Measurements from ENCODE around the gene TNFSF11. TPM values are rescaled to one million over a fixed set of nuclear protein-coding genes. Genes with fewer than 3 reads are reported as not detected.

TNFSF11 gene
- total and polyA plus RNA-seq, 2 donors (not counting 3 experiments of a cell fraction or from before 2014, with no cell fraction given): not detected

DNA sequence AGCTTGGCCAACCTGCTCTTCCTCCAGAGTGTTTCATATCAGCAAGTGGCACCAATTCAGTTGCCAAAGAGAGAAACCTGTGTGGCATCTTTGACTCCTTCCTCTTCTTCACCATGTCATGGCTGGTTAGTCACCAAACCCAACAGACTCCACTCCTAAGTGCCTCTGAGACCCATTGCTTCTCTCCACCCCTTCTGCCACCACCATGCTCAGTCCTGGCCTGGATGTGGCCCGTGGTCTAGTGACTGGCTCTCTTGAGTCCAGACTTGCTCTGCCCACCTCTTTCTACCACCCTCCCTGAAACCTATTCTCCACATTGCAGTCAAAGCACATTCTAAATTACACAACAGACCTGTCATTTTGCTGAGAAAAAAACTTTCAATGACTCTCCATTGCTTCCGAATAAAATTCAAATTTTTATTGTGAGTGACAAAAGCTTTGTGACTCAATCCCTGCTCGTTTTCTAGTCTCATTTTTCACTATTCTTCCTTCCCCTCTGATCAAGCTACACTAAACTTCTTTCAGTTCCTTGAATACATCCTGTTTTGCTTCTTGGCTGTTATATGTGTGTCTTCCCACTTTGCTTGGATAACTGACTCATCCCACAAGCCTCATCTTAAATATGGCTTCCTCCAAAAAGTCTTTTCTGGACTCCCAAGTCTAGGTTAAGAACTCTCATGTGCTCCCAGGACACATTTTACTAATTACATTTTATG is 12.0 kb upstream of the TNFSF11 start:
- dilution Hi-C loops (cut with MboI; ENCODE audit: extremely low pct_ligation_motif_present, low sequenced_read_pairs) (no loop called here), intact Hi-C loops (cut with micrococcal nuclease) (no loop called here)
- H3K27ac ChIP-seq (ENCODE audit: insufficient read depth, low read depth, low read length): no peak overlapping the region
- ChIA-PET POLR2A (no interaction called here), CTCF (no interaction called here)
- no peaks in the 10 kb centered on the region for H3K4me1 ChIP-seq (ENCODE audit: control insufficient read depth, extremely low read depth, insufficient read depth, low read length)
- peak; percentile 39 for TF ChIP-seq FOS (IDR thresholded peaks at IDR 0.05; ENCODE audit: borderline replicate concordance, insufficient read depth, low read length)
- TF ChIP-seq POLR2AphosphoS5 (IDR thresholded peaks at IDR 0.05; ENCODE audit: insufficient read depth, low read depth, low read length): no peak
- no peaks in the 10 kb centered on the region for H3K36me3 ChIP-seq (ENCODE audit: control insufficient read depth in 2 of 2, extremely low read depth in 1 of 2, insufficient read depth in 2 of 2, low read length in 2 of 2)
- no peak overlapping the region for H3K4me3 ChIP-seq (replicated peaks in 1 of 3; ENCODE audit: insufficient read depth in 1 of 3, low read depth in 1 of 3, low read length in 3 of 3)
- DNase-seq (ENCODE audit: low read depth, low spot score): no peak
- H3K9me1 ChIP-seq (replicated peaks; ENCODE audit: control insufficient read depth, extremely low read depth, insufficient read depth, low read length): no peaks in the 10 kb centered on the region
- no TSS peak for BruUV-seq (replicated peaks)
- no peak overlapping the region for H3K9ac ChIP-seq (replicated peaks; ENCODE audit: extremely low read depth, insufficient read depth, low read length)
- H3K9me3 ChIP-seq (replicated peaks; ENCODE audit: control insufficient read depth, insufficient read depth, low read length): no peaks in the 10 kb centered on the region
- no peaks in the 10 kb centered on the region for H3K27me3 ChIP-seq (ENCODE audit: control insufficient read depth in 2 of 2, insufficient read depth in 2 of 2, low read length in 2 of 2)
- no peaks in the 10 kb centered on the region for H3K79me2 ChIP-seq (ENCODE audit: control insufficient read depth, insufficient read depth, low read length)
- H3K4me2 ChIP-seq (ENCODE audit: insufficient read depth, low read length): no peak overlapping the region
- no peak for FAIRE-seq
- no peak overlapping the region for H2AFZ ChIP-seq (ENCODE audit: low read depth, low read length)
- no peaks in the 10 kb centered on the region for H4K20me1 ChIP-seq (replicated peaks; ENCODE audit: control insufficient read depth, extremely low read depth, insufficient read depth, low read length)

- BruUV-seq (replicated peaks): no TSS peak
- TF ChIP-seq EZH2 (IDR thresholded peaks at IDR 0.05; ENCODE audit: borderline replicate concordance, low read depth, low read length, severe bottlenecking) (no peak), POLR2A (IDR thresholded peaks at IDR 0.05; ENCODE audit: low read depth, low read length) (no peak), JUN (IDR thresholded peaks at IDR 0.05; ENCODE audit: borderline replicate concordance, insufficient read depth, insufficient read length, low read depth) (no peak), POLR2AphosphoS5 (IDR thresholded peaks at IDR 0.05; ENCODE audit: insufficient read depth, low read depth, low read length) (no peak), FOS (IDR thresholded peaks at IDR 0.05; ENCODE audit: borderline replicate concordance, insufficient read depth, low read length) (no peak), MAX (IDR thresholded peaks at IDR 0.05; ENCODE audit: insufficient read depth, insufficient read length) (no peak), CTCF (IDR thresholded peaks at IDR 0.05; ENCODE audit: extremely low read depth in 1 of 2, insufficient read depth in 1 of 2, low read depth in 1 of 2, low read length in 2 of 2) (no peak), MYC (IDR thresholded peaks at IDR 0.05; ENCODE audit: low read depth, low read length) (no peak), GATA2 (IDR thresholded peaks at IDR 0.05; ENCODE audit: insufficient read depth, insufficient read length, low read depth, low read length) (no peak)
- H3K9me3 ChIP-seq (replicated peaks; ENCODE audit: control insufficient read depth, insufficient read depth, low read length): no peaks in the 10 kb centered on the region
- ChIA-PET CTCF (interaction anchor here (0.7 to 1.8 kb wide), 2 partner anchors 25 to 28 kb away, joined by 3 to 6 read pairs; no protein-coding TSS in a partner anchor), POLR2A (no interaction called here)
- H4K20me1 ChIP-seq (replicated peaks; ENCODE audit: control insufficient read depth, extremely low read depth, insufficient read depth, low read length): no peaks in the 10 kb centered on the region
- H3K27ac ChIP-seq (ENCODE audit: insufficient read depth, low read depth, low read length): no peak overlapping the region
- H3K9me1 ChIP-seq (replicated peaks; ENCODE audit: control insufficient read depth, extremely low read depth, insufficient read depth, low read length): no peaks in the 10 kb centered on the region
- no peaks in the 10 kb centered on the region for H3K36me3 ChIP-seq (ENCODE audit: control insufficient read depth in 2 of 2, extremely low read depth in 1 of 2, insufficient read depth in 2 of 2, low read length in 2 of 2)
- H3K27me3 ChIP-seq (ENCODE audit: control insufficient read depth in 2 of 2, insufficient read depth in 2 of 2, low read length in 2 of 2): peaks cover 5 to 14% of the 10 kb centered on the region in 2 experiments
- no peak overlapping the region for H3K9ac ChIP-seq (replicated peaks; ENCODE audit: extremely low read depth, insufficient read depth, low read length)
- no peaks in the 10 kb centered on the region for H3K79me2 ChIP-seq (ENCODE audit: control insufficient read depth, insufficient read depth, low read length)
- H3K4me2 ChIP-seq (ENCODE audit: insufficient read depth, low read length): no peak overlapping the region
- H3K4me3 ChIP-seq (replicated peaks in 1 of 3; ENCODE audit: insufficient read depth in 1 of 3, low read depth in 1 of 3, low read length in 3 of 3): no peak overlapping the region
- intact Hi-C loops (cut with micrococcal nuclease): no loop called here
- DNase-seq (ENCODE audit: low read depth, low spot score): no peak
- dilution Hi-C loops (cut with MboI; ENCODE audit: extremely low pct_ligation_motif_present, low sequenced_read_pairs): no loop called here
- FAIRE-seq: no peak
- H3K4me1 ChIP-seq (ENCODE audit: control insufficient read depth, extremely low read depth, insufficient read depth, low read length): no peaks in the 10 kb centered on the region
- no peak overlapping the region for H2AFZ ChIP-seq (ENCODE audit: low read depth, low read length)
These were observed 6.0 kb upstream of the TNFSF11 start for GRCh38 chr13:42567906-42568305.
